Pulmonary artery endothelial cell (primary cell): Measurements from ENCODE around the gene KRT6A. TPM values are rescaled to one million over a fixed set of nuclear protein-coding genes. Genes with fewer than 3 reads are reported as not detected.

Source experiments
- total RNA-seq: library from RNA; depleted of rRNA; stranded (reverse); fragments of >200 nt; gene quantifications from 2 replicates; pipeline ENCODE4 v1.2.3, GENCODE V29; 2014

Gene KRT6A
- total RNA-seq, 1 donor from 2014 or later: 0.79 TPM

Other genes with a start within 250 kb of the KRT6A start
- 0.07 TPM in 1 of 2 replicates, not detected in the other for gene KRT86, start 218.6 kb downstream of the KRT6A start, total RNA-seq
- not detected in 2 replicates for gene KRT81, start 201.7 kb downstream of the KRT6A start, total RNA-seq
- gene KRT83, start 171.9 kb downstream of the KRT6A start, total RNA-seq: not detected in 2 replicates
- under 0.01 TPM in 1 of 2 replicates, not detected in the other for gene KRT85, start 125.8 kb downstream of the KRT6A start, total RNA-seq
- gene KRT84, start 107.6 kb downstream of the KRT6A start, total RNA-seq: not detected in 2 replicates
- not detected in 2 replicates for gene KRT82, start 86.9 kb downstream of the KRT6A start, total RNA-seq
- not detected in 2 replicates for gene KRT75, start 58.9 kb downstream of the KRT6A start, total RNA-seq
- gene KRT6B, start 41.1 kb downstream of the KRT6A start, total RNA-seq: 0.07 and 0.18 TPM in 2 replicates
- 0.07 TPM in 1 of 2 replicates, not detected in the other for gene KRT6C, start 19.5 kb downstream of the KRT6A start, total RNA-seq
- 0.66 and 2.0 TPM in 2 replicates for gene KRT5, start 27.1 kb upstream of the KRT6A start, total RNA-seq
- gene KRT71, start 59.9 kb upstream of the KRT6A start, total RNA-seq: not detected in 2 replicates
- not detected in 2 replicates for gene KRT74, start 80.6 kb upstream of the KRT6A start, total RNA-seq
- gene KRT72, start 108.2 kb upstream of the KRT6A start, total RNA-seq: not detected in 2 replicates
- gene KRT73, start 125.3 kb upstream of the KRT6A start, total RNA-seq: not detected in 2 replicates
- gene KRT2, start 159.0 kb upstream of the KRT6A start, total RNA-seq: not detected in 2 replicates
- not detected in 2 replicates for gene KRT1, start 187.2 kb upstream of the KRT6A start, total RNA-seq
- not detected in 2 replicates for gene KRT77, start 210.3 kb upstream of the KRT6A start, total RNA-seq